Measurements from ENCODE around the gene COX10. TPM values are rescaled to one million over a fixed set of nuclear protein-coding genes. Genes with fewer than 3 reads are reported as not detected.

COX10 gene
- polyA plus RNA-seq, 1 donor (not counting 4 experiments of a cell fraction or from before 2014, with no cell fraction given) = 14.3 TPM

DNA sequence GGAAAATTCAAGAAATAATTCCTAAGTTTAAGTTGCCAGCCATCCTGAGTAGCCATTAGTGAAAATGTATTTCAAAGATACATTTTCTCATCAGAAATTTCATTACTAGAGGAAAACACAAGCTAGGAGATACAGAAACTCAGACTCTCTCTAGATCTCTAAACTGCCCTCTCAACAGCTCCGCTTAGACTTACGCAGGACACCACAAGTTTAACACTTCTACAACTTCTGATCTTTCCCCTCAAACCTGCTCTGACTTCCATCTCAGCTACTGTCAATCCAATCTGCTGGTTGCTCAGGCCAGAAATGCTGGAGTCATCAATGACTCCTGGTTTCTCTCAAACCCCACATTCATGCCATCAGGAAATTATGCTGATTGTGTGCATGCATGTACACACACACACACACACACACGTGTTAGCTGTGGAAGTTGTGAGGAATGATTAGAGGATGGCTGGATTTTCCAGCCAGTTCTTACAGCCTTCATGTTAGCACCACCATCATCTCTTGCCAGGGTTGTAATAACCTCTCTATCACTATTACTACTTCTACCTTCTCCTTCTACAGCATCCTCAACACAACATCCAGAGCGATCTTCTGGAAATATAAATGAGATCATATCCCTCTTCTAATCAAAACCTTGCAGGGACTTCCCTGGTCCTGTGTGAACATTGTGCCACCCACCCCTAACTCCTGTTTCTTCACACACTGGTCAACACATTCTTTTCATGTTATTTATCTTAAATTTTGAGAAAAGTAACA is 47.1 kb downstream of the COX10 start:
- no peak for TF ChIP-seq EZH2 (IDR thresholded peaks at IDR 0.05; ENCODE audit: low read length)
- TF ChIP-seq, protein P1, sequence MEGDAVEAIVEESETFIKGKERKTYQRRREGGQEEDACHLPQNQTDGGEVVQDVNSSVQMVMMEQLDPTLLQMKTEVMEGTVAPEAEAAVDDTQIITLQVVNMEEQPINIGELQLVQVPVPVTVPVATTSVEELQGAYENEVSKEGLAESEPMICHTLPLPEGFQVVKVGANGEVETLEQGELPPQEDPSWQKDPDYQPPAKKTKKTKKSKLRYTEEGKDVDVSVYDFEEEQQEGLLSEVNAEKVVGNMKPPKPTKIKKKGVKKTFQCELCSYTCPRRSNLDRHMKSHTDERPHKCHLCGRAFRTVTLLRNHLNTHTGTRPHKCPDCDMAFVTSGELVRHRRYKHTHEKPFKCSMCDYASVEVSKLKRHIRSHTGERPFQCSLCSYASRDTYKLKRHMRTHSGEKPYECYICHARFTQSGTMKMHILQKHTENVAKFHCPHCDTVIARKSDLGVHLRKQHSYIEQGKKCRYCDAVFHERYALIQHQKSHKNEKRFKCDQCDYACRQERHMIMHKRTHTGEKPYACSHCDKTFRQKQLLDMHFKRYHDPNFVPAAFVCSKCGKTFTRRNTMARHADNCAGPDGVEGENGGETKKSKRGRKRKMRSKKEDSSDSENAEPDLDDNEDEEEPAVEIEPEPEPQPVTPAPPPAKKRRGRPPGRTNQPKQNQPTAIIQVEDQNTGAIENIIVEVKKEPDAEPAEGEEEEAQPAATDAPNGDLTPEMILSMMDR (optimal IDR thresholded peaks at IDR 0.05 in 1 of 3, IDR thresholded peaks at IDR 0.05 in 1 of 3, conservative IDR thresholded peaks at IDR 0.05 in 1 of 3; ENCODE audit: extremely low read depth in 1 of 3, insufficient read depth in 2 of 3, low read length in 3 of 3) = no peak
- H3K36me3 ChIP-seq (ENCODE audit: control insufficient read depth in 2 of 2, extremely low read depth in 1 of 2, insufficient read depth in 2 of 2, low read length in 2 of 2) = no peaks in the 10 kb centered on the region
- H3K27me3 ChIP-seq (ENCODE audit: control insufficient read depth, extremely low read depth, insufficient read depth, low read length) = no peaks in the 10 kb centered on the region
- no peak for FAIRE-seq
- H3K9me1 ChIP-seq (ENCODE audit: control insufficient read depth, extremely low read depth, insufficient read depth, low read length) = no peaks in the 10 kb centered on the region
- no peaks in the 10 kb centered on the region for H4K20me1 ChIP-seq (ENCODE audit: control insufficient read depth, extremely low read depth, insufficient read depth, low read length)
- H3K9ac ChIP-seq (ENCODE audit: control insufficient read depth, extremely low read depth, insufficient read depth, low read length) = no peak overlapping the region
- H3K9me3 ChIP-seq (ENCODE audit: control insufficient read depth, low read depth, low read length) = no peaks in the 10 kb centered on the region
- H3K27ac ChIP-seq (ENCODE audit: control insufficient read depth, insufficient read depth, low read length) = no peak overlapping the region
- no peak overlapping the region for H3K4me3 ChIP-seq (ENCODE audit: control insufficient read depth in 2 of 3, extremely low read depth in 1 of 3, insufficient read depth in 2 of 3, low read depth in 1 of 3, low read length in 3 of 3)
- dilution Hi-C loops (cut with MboI; ENCODE audit: extremely low pct_ligation_motif_present, low sequenced_read_pairs) = no loop called here
- H3K4me2 ChIP-seq (ENCODE audit: control insufficient read depth, extremely low read depth, insufficient read depth, low read depth, low read length) = no peak overlapping the region
- H3K4me1 ChIP-seq (ENCODE audit: control insufficient read depth, extremely low read depth, insufficient read depth, low read length) = no peaks in the 10 kb centered on the region
- no peak overlapping the region for H2AFZ ChIP-seq (ENCODE audit: control insufficient read depth, low read length)
- no peak for DNase-seq (ENCODE audit: low read depth, low spot score)
- H3K79me2 ChIP-seq (ENCODE audit: control insufficient read depth, insufficient read depth, low read length) = peaks cover 2% of the 10 kb centered on the region

GRCh38 chr17:14118951-14119350 is 49.6 kb downstream of the COX10 start:
- no peaks in the 10 kb centered on the region for H3K27me3 ChIP-seq (ENCODE audit: control insufficient read depth, extremely low read depth, insufficient read depth, low read length)
- H3K4me3 ChIP-seq (ENCODE audit: control insufficient read depth in 2 of 3, extremely low read depth in 1 of 3, insufficient read depth in 2 of 3, low read depth in 1 of 3, low read length in 3 of 3) = no peak overlapping the region
- DNase-seq (ENCODE audit: low read depth, low spot score) (no peak), FAIRE-seq (no peak)
- TF ChIP-seq, protein P1 (optimal IDR thresholded peaks at IDR 0.05 in 1 of 3, IDR thresholded peaks at IDR 0.05 in 1 of 3, conservative IDR thresholded peaks at IDR 0.05 in 1 of 3; ENCODE audit: extremely low read depth in 1 of 3, insufficient read depth in 2 of 3, low read length in 3 of 3) = no peak
- no peak for TF ChIP-seq EZH2 (IDR thresholded peaks at IDR 0.05; ENCODE audit: low read length)
- no peaks in the 10 kb centered on the region for H3K4me1 ChIP-seq (ENCODE audit: control insufficient read depth, extremely low read depth, insufficient read depth, low read length)
- H3K9me1 ChIP-seq (ENCODE audit: control insufficient read depth, extremely low read depth, insufficient read depth, low read length) = no peaks in the 10 kb centered on the region
- no peaks in the 10 kb centered on the region for H4K20me1 ChIP-seq (ENCODE audit: control insufficient read depth, extremely low read depth, insufficient read depth, low read length)
- H3K9me3 ChIP-seq (ENCODE audit: control insufficient read depth, low read depth, low read length) = no peaks in the 10 kb centered on the region
- H3K9ac ChIP-seq (ENCODE audit: control insufficient read depth, extremely low read depth, insufficient read depth, low read length) = no peak overlapping the region
- no peak overlapping the region for H3K27ac ChIP-seq (ENCODE audit: control insufficient read depth, insufficient read depth, low read length)
- dilution Hi-C loops (cut with MboI; ENCODE audit: extremely low pct_ligation_motif_present, low sequenced_read_pairs) = no loop called here
- H3K4me2 ChIP-seq (ENCODE audit: control insufficient read depth, extremely low read depth, insufficient read depth, low read depth, low read length) = no peak overlapping the region
- H2AFZ ChIP-seq (ENCODE audit: control insufficient read depth, low read length) = no peak overlapping the region
- peaks cover 6% of the 10 kb centered on the region for H3K79me2 ChIP-seq (ENCODE audit: control insufficient read depth, insufficient read depth, low read length)
- H3K36me3 ChIP-seq (ENCODE audit: control insufficient read depth in 2 of 2, extremely low read depth in 1 of 2, insufficient read depth in 2 of 2, low read length in 2 of 2) = no peaks in the 10 kb centered on the region

Data from keratinocyte (primary cell).